HepG2 (cell line): ENCODE results near the gene MATR3. TPM values are rescaled to one million over a fixed set of nuclear protein-coding genes. Genes with fewer than 3 reads are reported as not detected.

ENCODE experiments used
- BHLHE40 ChIP-seq: IDR thresholded peaks from 2 replicates; pipeline ENCODE4 v1.6.1; 2011; ENCODE audit warnings: low read length, improper control_type of control experiment
- CEBPG ChIP-seq: IDR thresholded peaks from 2 replicates; pipeline ENCODE4 v1.6.1; 2016
- HES4 ChIP-seq: sonication (generic); formaldehyde crosslinking; IDR thresholded peaks from 2 replicates; pipeline ENCODE4 v1.9.0; 2021; ENCODE audit warnings: mild to moderate bottlenecking, missing genetic modification reagents, borderline replicate concordance
- MAFG ChIP-seq: sonication (generic); formaldehyde crosslinking; IDR thresholded peaks from 2 replicates; pipeline ENCODE4 v1.5.1; 2020; ENCODE audit warnings: mild to moderate bottlenecking, missing genetic modification reagents
- MATR3 ChIP-seq: sonication (generic); formaldehyde crosslinking; IDR thresholded peaks from 2 replicates; pipeline ENCODE4 v1.4.0; 2020; ENCODE audit warnings: missing genetic modification reagents
- MXD4 ChIP-seq: IDR thresholded peaks from 2 replicates; pipeline ENCODE4 v1.6.1; 2016; ENCODE audit warnings: mild to moderate bottlenecking, missing biosample characterization, missing genetic modification reagents
- MYC ChIP-seq: sonication (generic); formaldehyde crosslinking; IDR thresholded peaks from 2 replicates; pipeline ENCODE4 v1.9.0; 2021; ENCODE audit warnings: missing genetic modification reagents, borderline replicate concordance
- RAD51 ChIP-seq: fragments of 450-650 bp; IDR thresholded peaks from 2 replicates; pipeline ENCODE4 v1.6.1; 2016; ENCODE audit warnings: borderline replicate concordance
- SATB2 ChIP-seq: sonication (generic); formaldehyde crosslinking; IDR thresholded peaks from 2 replicates; pipeline ENCODE4 v1.5.0; 2020; ENCODE audit warnings: missing genetic modification reagents
- SMC3 ChIP-seq: IDR thresholded peaks from 2 replicates; pipeline ENCODE4 v1.6.1; 2011; ENCODE audit warnings: low read length, improper control_type of control experiment
- SRSF1 ChIP-seq: fragments of 200-400 bp; formaldehyde crosslinking; optimal IDR thresholded peaks from 2 replicates; pipeline ENCODE3; 2017; ENCODE audit warnings: mild to moderate bottlenecking, low read depth, low read length, moderate library complexity
- TBP ChIP-seq: sonication (generic); formaldehyde crosslinking; IDR thresholded peaks from 2 replicates; pipeline ENCODE4 v1.5.0; 2020; ENCODE audit warnings: missing genetic modification reagents
- ZNF224 ChIP-seq: sonication (generic); formaldehyde crosslinking; IDR thresholded peaks from 2 replicates; pipeline ENCODE4 v1.5.0; 2020; ENCODE audit warnings: mild to moderate bottlenecking, missing genetic modification reagents
- ZNF30 ChIP-seq: sonication (generic); formaldehyde crosslinking; IDR thresholded peaks from 2 replicates; pipeline ENCODE4 v1.5.0; 2020; ENCODE audit warnings: mild to moderate bottlenecking, missing genetic modification reagents
- ZNF644 ChIP-seq: IDR thresholded peaks from 2 replicates; pipeline ENCODE4 v1.6.1; 2016; ENCODE audit warnings: low read depth
- ZNF670 ChIP-seq: sonication (generic); formaldehyde crosslinking; IDR thresholded peaks from 2 replicates; pipeline ENCODE4 v1.8.0; 2022; ENCODE audit warnings: mild to moderate bottlenecking, missing genetic modification reagents, borderline replicate concordance
- ZNF766 ChIP-seq: sonication (generic); formaldehyde crosslinking; IDR thresholded peaks from 2 replicates; pipeline ENCODE4 v1.5.0; 2020; ENCODE audit warnings: missing genetic modification reagents, borderline replicate concordance
- ZNF768 ChIP-seq: sonication (generic); formaldehyde crosslinking; IDR thresholded peaks from 2 replicates; pipeline ENCODE4 v1.4.0; 2020; ENCODE audit warnings: missing genetic modification reagents
- polyA plus RNA-seq, 8 experiments: library from polyadenylated mRNA; depleted of rRNA in 3 of 8; stranded (reverse) in 7 of 8; unstranded in 1 of 8; fragments of >200 nt; fragmentation: Illumina TruSeq in 4 of 8; extraction: Trizol in 4 of 8; gene quantifications; 2 replicates each; pipeline versions ENCODE4 v1.2.1 to v1.2.3, GENCODE V29; 2011 to 2016; ENCODE audit warnings: low read depth in 4 of 8, missing spikeins in 1 of 8, mixed read lengths in 1 of 8; ENCODE audit not compliant: insufficient read depth in 1 of 8
- total RNA-seq, 5 experiments: library from RNA; depleted of rRNA; stranded (reverse); fragments of >200 nt; fragmentation: Illumina TruSeq; extraction: Trizol; gene quantifications; 2 replicates each; pipeline ENCODE4 v1.2.3, GENCODE V29; 2016; ENCODE audit warnings: low read depth in 1 of 5
- TF ChIP-seq, protein P1 (sequence below): sonication (generic); formaldehyde crosslinking; IDR thresholded peaks from 2 replicates; pipeline ENCODE4 v1.4.0; 2020; ENCODE audit warnings: low read depth, mild to moderate bottlenecking, missing genetic modification reagents
- TF ChIP-seq, protein P2 (sequence below): sonication (generic); formaldehyde crosslinking; IDR thresholded peaks from 2 replicates; pipeline ENCODE4 v1.5.0; 2020; ENCODE audit warnings: missing genetic modification reagents
- TF ChIP-seq, protein P3 (sequence below): sonication (generic); formaldehyde crosslinking; IDR thresholded peaks from 2 replicates; pipeline ENCODE4 v1.8.0; 2022; ENCODE audit warnings: mild to moderate bottlenecking, missing genetic modification reagents, borderline replicate concordance
- TF ChIP-seq, protein P4 (sequence below): IDR thresholded peaks from 2 replicates; pipeline ENCODE4 v1.6.1; 2012; ENCODE audit warnings: low read depth, low read length, improper control_type of control experiment

Gene MATR3
- total and polyA plus RNA-seq, 2 of the 13 experiments (the other 11 are each of a cell fraction or from before 2014, with no cell fraction given), result 94.2 to 341 TPM

DNA sequence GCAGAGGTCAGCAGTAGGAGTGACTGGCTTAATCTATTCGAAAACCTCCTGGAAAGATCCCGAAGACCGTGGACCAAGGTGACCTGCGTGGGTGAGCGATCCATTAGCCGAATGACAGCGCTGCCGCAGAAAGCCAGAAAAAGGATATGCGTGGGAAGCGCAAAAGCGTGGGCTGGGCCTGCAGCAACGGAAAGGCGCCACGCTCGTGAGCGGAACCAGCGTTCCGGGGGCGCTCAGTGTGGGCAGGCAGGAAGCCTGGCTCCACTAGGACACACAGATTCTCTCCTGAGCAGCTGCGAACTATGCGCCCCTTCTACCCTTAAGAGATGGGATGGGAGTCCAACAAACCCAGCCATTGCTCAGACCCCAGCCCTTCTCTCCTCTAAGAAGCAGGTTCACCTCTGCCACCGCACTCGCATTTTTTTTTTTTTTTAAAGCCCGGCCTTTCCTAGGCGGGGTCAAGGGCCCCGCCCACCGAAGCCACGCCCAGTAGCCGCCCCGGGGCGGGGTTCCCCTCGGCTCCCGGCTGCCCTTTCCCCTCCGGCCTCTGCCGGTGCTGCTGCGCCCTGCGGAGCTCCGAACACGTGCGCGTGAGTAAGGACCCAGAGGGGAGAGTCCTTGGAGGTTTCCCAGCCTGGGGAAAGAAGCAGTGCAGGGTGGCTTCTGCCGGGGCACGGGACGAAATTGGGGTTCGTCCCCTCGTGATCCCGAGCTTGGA lies 19.8 kb upstream of the MATR3 start (continued):
- TF ChIP-seq MYC (CRISPR knock-in tag), result peak; percentile 99
- peak; percentile 66; the same call in 1 of the 2 replicates for TF ChIP-seq ZNF224 (CRISPR knock-in tag)
- TF ChIP-seq CEBPG (CRISPR knock-in tag), result peak; percentile 6; the same call in 1 of the 2 replicates
- no peak for TF ChIP-seq MAFG (CRISPR knock-in tag)
- TF ChIP-seq, protein P1, sequence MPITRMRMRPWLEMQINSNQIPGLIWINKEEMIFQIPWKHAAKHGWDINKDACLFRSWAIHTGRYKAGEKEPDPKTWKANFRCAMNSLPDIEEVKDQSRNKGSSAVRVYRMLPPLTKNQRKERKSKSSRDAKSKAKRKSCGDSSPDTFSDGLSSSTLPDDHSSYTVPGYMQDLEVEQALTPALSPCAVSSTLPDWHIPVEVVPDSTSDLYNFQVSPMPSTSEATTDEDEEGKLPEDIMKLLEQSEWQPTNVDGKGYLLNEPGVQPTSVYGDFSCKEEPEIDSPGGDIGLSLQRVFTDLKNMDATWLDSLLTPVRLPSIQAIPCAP, result 0 out of 2 replicates have a peak, but pooled peaks have one; percentile 8
- no peak for TF ChIP-seq SMC3
- no peak for TF ChIP-seq TBP (CRISPR knock-in tag)
- peak; percentile 37; the same call in 1 of the 2 replicates for TF ChIP-seq ZNF768 (CRISPR knock-in tag)
- TF ChIP-seq, protein P2, sequence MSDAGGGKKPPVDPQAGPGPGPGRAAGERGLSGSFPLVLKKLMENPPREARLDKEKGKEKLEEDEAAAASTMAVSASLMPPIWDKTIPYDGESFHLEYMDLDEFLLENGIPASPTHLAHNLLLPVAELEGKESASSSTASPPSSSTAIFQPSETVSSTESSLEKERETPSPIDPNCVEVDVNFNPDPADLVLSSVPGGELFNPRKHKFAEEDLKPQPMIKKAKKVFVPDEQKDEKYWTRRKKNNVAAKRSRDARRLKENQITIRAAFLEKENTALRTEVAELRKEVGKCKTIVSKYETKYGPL (CRISPR knock-in tag), result no peak
- TF ChIP-seq, protein P3, sequence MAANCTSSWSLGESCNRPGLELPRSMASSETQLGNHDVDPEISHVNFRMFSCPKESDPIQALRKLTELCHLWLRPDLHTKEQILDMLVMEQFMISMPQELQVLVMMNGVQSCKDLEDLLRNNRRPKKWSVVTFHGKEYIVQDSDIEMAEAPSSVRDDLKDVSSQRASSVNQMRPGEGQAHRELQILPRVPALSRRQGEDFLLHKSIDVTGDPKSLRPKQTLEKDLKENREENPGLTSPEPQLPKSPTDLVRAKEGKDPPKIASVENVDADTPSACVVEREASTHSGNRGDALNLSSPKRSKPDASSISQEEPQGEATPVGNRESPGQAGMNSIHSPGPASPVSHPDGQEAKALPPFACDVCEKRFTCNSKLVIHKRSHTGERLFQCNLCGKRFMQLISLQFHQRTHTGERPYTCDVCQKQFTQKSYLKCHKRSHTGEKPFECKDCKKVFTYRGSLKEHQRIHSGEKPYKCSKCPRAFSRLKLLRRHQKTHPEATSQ, result no peak
- no peak for TF ChIP-seq SATB2 (CRISPR knock-in tag)
- TF ChIP-seq MATR3 (CRISPR knock-in tag), result no peak
- no peak for TF ChIP-seq ZNF30
- peak; percentile 87 for TF ChIP-seq BHLHE40
- TF ChIP-seq ZNF766 (CRISPR knock-in tag), result no peak
- no peak for TF ChIP-seq ZNF670 (CRISPR knock-in tag)
- TF ChIP-seq, protein P4, sequence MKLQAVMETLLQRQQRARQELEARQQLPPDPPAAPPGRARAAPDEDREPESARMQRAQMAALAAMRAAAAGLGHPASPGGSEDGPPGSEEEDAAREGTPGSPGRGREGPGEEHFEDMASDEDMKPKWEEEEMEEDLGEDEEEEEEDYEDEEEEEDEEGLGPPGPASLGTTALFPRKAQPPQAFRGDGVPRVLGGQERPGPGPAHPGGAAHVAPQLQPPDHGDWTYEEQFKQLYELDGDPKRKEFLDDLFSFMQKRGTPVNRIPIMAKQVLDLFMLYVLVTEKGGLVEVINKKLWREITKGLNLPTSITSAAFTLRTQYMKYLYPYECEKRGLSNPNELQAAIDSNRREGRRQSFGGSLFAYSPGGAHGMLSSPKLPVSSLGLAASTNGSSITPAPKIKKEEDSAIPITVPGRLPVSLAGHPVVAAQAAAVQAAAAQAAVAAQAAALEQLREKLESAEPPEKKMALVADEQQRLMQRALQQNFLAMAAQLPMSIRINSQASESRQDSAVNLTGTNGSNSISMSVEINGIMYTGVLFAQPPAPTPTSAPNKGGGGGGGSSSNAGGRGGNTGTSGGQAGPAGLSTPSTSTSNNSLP, result no peak
- TF ChIP-seq ZNF644 (CRISPR knock-in tag), result no peak
- TF ChIP-seq HES4 (CRISPR knock-in tag), result no peak
- no peak for TF ChIP-seq SRSF1
- TF ChIP-seq RAD51, result no peak
- TF ChIP-seq MXD4 (CRISPR knock-in tag), result peak; percentile 98
